NCI-H1436 treated with DMSO at 0.1 percent for 48 hours (cell line): ENCODE measurements around the gene DEPP1.

Experiments
- DNase-seq: peaks from one replicate; lab custom pipeline; 2025; lab: John Stamatoyannopoulos, UW

The DEPP1 gene

DNA sequence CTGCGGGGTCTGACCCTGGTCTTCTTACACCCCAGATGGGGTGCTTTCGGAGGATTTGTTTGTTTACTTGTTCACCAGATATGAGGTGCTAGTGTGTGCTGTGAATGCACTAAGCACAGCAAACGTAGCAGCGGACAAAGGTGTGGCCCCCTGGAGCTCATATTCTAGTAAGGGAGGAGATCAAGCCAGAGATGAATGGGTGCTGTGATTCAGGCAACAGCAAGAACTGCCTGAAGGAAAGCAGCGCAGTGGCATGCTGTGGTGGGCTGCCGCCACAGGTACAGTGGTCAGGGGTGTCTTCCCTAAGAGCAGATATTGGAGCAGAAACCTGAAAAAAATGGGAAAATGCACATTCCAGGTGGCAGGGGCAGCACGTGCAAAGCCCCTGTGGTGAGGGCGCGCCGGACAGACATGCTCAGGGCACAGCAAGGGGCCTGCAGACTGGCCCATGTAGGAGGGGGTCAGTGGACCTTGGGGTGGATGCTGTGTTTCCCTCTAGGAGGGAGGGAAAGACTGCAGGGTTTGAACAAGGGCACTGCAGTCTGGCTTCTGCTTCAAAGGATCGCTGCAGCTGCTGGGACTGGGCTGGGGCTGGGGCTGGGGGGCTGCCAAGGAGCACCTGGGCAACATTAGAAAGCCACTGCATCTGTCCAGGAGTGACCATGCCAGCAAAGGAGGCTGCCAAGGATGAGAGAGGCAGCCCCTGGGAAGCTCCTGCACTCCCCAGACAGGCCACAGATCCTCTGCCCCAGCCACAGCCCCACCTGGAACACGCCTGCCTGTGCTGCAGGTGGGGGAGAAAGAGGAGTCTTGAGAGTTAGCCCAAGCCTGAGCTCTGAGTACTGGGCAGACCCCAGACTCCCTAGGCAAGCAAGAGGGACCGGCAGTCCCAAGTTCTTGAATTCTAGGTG lies 927 bp upstream of the DEPP1 start:
- DNase-seq: no peak

- no peak for DNase-seq
Observed at GRCh38 chr10:44978213-44978569, 418 bp downstream of the DEPP1 start.

DNA sequence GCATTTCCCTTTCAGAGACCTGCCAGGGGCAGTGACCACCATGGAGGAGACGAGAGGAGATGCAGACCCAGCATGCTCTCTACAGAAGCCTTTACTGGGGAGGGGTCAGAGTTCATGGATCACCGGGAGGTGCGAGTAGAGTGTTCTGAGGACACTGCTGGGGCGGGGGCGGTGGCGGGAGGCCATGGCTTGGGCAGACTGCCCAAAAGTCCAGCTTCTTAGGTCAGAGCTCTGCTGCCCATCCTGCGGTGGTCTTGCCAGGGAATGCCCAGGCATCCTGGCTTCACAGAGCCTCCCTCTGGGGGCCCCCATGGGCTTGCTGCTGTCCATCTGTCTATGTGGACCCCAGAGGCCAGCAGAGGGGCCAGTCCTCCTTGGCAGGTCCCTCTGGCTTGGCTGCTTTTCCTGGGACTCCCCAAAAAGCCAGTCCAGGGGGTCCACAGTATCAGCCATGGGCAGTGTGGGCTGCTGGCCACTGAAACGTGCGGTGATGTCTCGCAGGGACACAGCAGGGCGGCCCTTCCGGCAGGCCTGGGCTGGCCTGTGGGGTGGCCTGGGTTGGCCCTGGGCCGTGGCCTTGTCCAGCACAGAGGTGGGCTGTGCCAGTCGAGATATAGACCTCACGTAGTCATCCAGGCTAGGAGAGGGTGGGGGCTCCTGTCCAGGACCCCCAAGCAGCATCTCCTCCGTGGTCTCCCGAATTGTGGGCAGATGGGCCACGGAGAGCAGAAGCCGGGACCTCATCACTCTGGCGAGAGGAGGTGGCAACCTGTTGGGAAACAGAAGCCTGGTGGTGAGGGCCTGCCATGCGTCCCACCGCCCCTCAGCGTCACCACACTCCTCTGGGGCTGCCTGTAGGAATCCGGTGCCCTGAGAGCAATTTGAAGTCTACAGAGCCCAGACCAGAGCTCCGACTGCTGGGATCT lies 1.1 kb downstream of the DEPP1 start:
- no peak for DNase-seq

GRCh38 chr10:44976352-44977198 lies 2.0 kb downstream of the DEPP1 start:
- no peak for DNase-seq

DNA sequence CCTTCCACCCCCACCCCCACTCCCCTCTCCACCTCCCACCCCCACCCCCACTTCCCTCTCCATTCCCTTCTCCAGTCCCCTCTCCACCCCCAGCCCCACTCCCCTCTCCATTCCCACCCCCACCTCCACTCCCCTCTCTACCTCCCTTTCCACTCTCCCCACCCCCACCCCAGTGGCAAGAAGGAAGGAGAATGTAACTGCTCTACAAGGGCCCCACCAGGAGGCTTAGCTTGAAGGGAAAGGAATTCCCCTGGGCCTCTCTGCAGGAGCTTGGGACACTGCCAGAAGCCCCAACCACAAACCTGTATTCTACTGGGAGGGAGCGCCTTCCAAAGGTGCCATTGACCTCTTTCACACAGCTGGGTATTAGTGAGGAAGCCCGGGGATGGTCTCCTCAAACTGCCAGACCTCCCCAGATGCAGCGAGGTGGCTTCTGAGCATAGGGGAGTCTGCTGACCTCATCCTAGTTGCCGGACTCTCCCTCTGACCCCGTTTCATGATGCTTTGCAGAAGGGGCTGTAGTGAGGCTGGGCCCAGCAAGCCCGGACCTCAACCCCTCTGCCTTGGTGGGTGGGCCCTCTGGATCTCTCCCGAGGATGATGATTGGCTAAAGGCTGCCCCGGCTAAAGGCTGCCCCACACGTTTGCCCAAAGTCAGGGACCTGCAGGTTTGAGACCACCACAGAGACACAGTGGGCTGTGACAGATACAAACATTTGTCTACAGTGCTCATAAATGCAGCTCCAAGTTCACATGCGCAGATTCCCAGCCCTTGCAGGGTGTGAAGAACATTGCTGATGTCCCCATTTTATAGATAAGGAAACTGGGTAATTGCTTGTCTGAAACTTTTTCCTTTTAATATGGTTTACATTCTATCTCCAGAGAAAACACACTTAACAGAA lies 2.9 kb downstream of the DEPP1 start:
- no peak for DNase-seq

DNA sequence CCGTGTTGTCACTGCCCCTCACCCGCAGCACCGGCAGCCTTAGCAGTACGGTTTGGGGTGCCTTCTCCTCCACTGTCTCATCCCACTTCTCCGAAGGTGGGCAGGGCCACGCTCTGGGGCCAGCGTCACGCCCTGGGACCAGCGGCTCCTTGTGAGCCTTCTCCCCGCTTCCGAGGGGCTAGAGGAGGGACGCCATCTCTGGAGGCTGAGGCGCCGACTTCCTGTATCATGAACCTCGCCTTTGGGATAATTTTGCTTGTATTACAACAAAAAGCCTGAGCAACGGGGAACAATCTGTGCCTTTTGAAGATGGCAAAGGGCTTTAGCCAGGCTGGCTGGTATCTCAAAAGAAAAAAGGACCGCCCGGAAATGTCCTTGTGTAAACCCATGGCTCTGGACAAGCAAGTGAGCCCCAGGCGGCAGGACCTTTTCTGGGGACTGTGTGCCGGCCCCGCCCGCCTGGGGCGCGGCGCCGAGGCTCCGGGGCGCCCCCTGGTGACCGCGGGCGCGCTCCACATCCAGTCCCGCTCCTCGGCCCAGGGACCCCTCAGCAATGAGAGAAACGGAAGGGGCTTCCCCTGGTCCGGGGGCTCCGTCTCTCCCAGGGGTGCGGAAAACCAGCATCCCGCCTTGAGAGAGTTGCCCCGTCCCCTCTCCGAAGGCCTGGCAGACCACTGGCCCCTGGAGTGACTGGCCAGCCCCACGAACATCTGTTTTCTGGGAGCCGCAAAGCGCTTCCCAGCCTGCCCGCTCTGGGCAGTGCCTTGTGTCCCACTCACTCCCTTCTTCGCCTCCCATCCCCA lies 3.8 kb downstream of the DEPP1 start:
- no peak for DNase-seq

DNA sequence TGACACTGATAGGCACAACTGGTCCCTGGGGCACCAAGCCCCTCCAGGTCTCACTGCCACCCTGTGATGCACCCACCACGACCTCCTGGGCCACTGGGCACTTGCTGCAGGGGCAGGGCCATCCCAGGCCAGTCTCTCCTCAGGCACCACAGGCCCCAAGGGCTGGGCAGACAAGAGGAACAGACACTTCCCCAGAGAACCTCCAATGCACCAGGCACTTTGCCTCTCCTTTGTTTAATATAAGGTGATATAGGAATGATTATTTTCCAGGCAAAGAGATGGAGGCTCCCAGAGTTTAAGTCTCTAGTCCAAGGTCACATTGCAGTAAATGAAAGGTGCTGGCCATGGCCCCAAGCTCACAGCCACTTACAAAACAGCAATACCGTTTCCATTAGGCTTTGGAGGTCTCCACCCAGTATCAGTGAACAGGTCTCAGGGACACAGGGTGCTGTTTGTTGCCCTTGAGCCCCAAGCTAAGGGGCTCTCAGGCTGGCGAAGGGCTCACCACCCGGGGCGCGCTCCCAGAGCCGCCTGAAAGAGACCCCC lies 4.5 kb downstream of the DEPP1 start:
- no peak for DNase-seq

GRCh38 chr10:44973323-44974081 lies 5.1 kb downstream of the DEPP1 start:
- DNase-seq: no peak

DNA sequence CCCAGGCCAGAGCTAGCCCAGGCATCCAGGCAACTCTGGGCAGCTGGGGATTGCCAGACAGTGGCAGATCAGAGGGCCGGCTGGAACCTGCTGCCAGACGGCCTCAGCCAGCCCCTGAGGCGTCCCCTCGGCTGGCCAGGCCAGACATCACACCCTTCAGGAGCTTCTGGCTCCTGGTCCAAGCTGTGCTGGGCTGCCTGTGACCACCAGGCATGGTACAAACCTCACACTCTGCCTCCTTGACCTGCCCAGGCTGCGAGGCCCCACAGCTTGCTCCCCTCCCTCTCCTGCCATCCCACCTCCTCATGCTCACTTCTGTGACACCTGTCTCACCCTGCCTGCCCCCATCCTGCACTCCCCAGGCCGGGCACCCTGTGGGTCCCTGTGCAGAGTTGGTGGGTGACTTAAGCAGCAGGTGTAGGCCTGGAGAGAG lies 5.7 kb downstream of the DEPP1 start:
- no peak for DNase-seq

GRCh38 chr10:44971935-44972757 lies 6.5 kb downstream of the DEPP1 start:
- no peak for DNase-seq

DNA sequence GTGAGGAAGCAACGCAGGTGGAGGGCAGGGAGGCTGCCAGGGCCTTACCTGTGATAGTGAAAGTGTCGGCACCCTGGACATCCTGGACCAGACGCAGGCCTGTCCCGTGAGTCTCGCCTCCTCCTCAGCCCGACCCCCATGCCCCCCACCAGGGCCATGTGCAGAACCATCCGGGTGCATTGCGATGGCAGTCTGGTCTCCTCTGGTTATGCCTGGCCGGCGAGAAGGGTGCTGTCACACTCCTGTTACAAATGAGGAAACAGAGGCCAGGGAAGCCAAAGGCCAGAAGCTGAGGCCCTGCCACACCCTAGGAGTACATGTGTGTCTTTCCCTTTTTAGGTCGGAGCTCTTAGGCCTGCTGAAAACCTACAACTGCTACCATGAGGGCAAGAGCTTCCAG lies 7.2 kb downstream of the DEPP1 start:
- no peak for DNase-seq

DNA sequence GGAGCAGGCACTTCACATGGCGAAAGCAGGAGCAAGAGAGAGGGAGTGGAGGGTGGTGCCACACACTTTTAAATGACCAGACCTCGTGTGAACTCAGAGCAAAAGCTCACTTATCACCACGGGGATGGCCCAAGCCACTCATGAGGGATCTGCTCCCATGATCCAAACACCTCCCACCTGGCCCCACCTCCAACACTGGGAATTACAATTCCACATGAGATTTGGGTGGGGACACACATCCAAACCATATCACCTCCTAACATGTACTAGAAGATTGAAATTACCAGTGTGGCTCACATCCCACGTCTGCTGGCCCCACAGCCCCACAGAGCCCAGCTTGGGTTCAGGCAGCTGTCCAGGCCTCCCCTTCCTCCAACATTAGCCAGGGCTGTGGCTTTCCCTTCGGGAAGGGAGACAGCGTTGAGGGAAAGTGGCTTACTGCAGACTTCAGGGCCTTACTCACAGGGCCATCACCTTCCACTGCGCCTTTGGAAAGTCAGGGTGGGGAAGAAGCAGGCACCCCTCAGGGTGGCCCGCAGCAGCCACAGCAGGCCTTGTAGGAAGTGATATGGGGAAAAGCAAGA lies 7.7 kb downstream of the DEPP1 start:
- DNase-seq: no peak

GRCh38 chr10:44969854-44970253 lies 8.8 kb downstream of the DEPP1 start:
- no peak for DNase-seq

- DNase-seq: no peak
Observed at GRCh38 chr10:44968500-44969400, 9.9 kb downstream of the DEPP1 start.

DNA sequence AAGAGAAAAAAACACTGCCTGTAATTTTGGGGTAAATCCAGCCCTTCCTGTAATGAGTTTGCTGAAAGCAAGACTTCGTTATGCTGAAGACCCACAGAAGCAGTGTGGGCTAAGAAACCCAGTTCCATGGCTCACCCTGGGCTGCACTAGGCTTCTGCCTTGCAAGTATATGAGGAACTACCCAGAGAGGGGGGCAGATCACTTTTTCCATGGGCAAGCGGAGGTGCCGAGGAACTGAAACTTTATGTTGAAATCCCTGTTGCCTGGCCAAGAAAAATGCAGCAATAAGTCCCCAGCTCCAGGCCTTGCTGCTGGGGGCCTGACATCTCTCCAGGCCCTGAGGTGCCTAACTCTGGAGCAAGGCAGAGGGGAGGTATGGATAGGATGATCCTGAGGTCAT lies 10.5 kb downstream of the DEPP1 start:
- DNase-seq: no peak

- DNase-seq: no peak
Observed at GRCh38 chr10:44967616-44968015, 11.0 kb downstream of the DEPP1 start.
